Ectodermal cell (in vitro differentiated cells): ENCODE measurements around the gene POLRMT.

Source experiments
- H3K27ac ChIP-seq: 2 replicates; pipeline ENCODE4 v1.7.0; 2013; ENCODE audit warnings: mild to moderate bottlenecking, low read depth, low read length; ENCODE audit not compliant: insufficient read depth, poor library complexity, severe bottlenecking
- H3K27me3 ChIP-seq: 2 replicates; pipeline ENCODE4 v1.7.0; 2013; ENCODE audit warnings: mild to moderate bottlenecking, low read length; ENCODE audit not compliant: insufficient read depth, control insufficient read depth, poor library complexity, severe bottlenecking
- H3K36me3 ChIP-seq: one replicate; pipeline ENCODE4 v1.7.0; 2013; ENCODE audit warnings: low read length; ENCODE audit not compliant: control insufficient read depth, insufficient read depth
- H3K4me1 ChIP-seq: one replicate; pipeline ENCODE4 v1.7.0; 2013; ENCODE audit warnings: low read length; ENCODE audit not compliant: control insufficient read depth, insufficient read depth
- H3K4me3 ChIP-seq: 2 replicates; pipeline ENCODE4 v1.7.0; 2013; ENCODE audit warnings: low read depth, low read length, control low read depth; ENCODE audit not compliant: insufficient read depth
- H3K9me3 ChIP-seq: 2 replicates; pipeline ENCODE4 v1.7.0; 2013; ENCODE audit warnings: mild to moderate bottlenecking, low read length, moderate library complexity; ENCODE audit not compliant: control insufficient read depth
- WGBS, 2 experiments: methylation state at CpG; one replicate each; pipeline ENCODE4 v1.1.7; 2013; ENCODE audit warnings: missing lambda C conversion rate in 2 of 2; 5-methylcytosine and 5-hydroxymethylcytosine counted together

POLRMT gene

GRCh38 chr19:662207-662961 lies 29.0 kb upstream of the POLRMT start:
- Histone ChIP-seq H3K4me1 (peaks cover 19% of the 10 kb centered on the region), H3K4me3 (peak overlapping the region; percentile 81), H3K27me3 (no peaks in the 10 kb centered on the region), H3K36me3 (no peaks in the 10 kb centered on the region), H3K9me3 (no peaks in the 10 kb centered on the region), H3K27ac (no peak overlapping the region)
- 1% methylated on average over 81 of the region's 81 CpGs for WGBS, 2 experiments

GRCh38 chr19:661427-662196 lies 28.3 kb upstream of the POLRMT start:
- Histone ChIP-seq H3K4me1 (peaks cover 19% of the 10 kb centered on the region), H3K9me3 (no peaks in the 10 kb centered on the region), H3K27ac (no peak overlapping the region), H3K36me3 (no peaks in the 10 kb centered on the region), H3K4me3 (peak overlapping the region; percentile 81), H3K27me3 (no peaks in the 10 kb centered on the region)
- 50 to 55% methylated on average over 31 of the region's 31 CpGs for whole genome bisulfite sequencing, 2 experiments

GRCh38 chr19:660793-661426 lies 27.6 kb upstream of the POLRMT start:
- Histone ChIP-seq H3K9me3 (no peaks in the 10 kb centered on the region), H3K4me1 (peaks cover 19% of the 10 kb centered on the region), H3K36me3 (no peaks in the 10 kb centered on the region), H3K4me3 (peak overlapping the region; percentile 81), H3K27me3 (no peaks in the 10 kb centered on the region), H3K27ac (no peak overlapping the region)
- WGBS, 2 experiments = 90 to 91% methylated on average over 20 of the region's 20 CpGs

GRCh38 chr19:658916-659839 lies 25.8 kb upstream of the POLRMT start:
- WGBS, 2 experiments = 92 to 93% methylated on average over 50 of the region's 50 CpGs
- Histone ChIP-seq H3K9me3 (no peaks in the 10 kb centered on the region), H3K27ac (no peak overlapping the region), H3K4me3 (no peak overlapping the region), H3K4me1 (peaks cover 19% of the 10 kb centered on the region), H3K36me3 (no peaks in the 10 kb centered on the region), H3K27me3 (no peaks in the 10 kb centered on the region)

- no peak overlapping the region for H3K4me3 ChIP-seq
- H3K4me1 ChIP-seq = peaks cover 19% of the 10 kb centered on the region
- H3K9me3 ChIP-seq = no peaks in the 10 kb centered on the region
- H3K27ac ChIP-seq = no peak overlapping the region
- 94 to 95% methylated on average over 33 of the region's 33 CpGs for WGBS, 2 experiments
- no peaks in the 10 kb centered on the region for H3K36me3 ChIP-seq
- no peaks in the 10 kb centered on the region for H3K27me3 ChIP-seq
Measured at GRCh38 chr19:658059-658839, 24.9 kb upstream of the POLRMT start.

GRCh38 chr19:657611-658010 lies 24.3 kb upstream of the POLRMT start:
- Histone ChIP-seq H3K27me3 (no peaks in the 10 kb centered on the region), H3K4me1 (peaks cover 19% of the 10 kb centered on the region), H3K4me3 (no peak overlapping the region), H3K36me3 (no peaks in the 10 kb centered on the region), H3K27ac (no peak overlapping the region), H3K9me3 (no peaks in the 10 kb centered on the region)
- 90 to 93% methylated on average over 19 of the region's 19 CpGs for WGBS, 2 experiments

- H3K27ac ChIP-seq = no peak overlapping the region
- peaks cover 18% of the 10 kb centered on the region for H3K4me1 ChIP-seq
- H3K27me3 ChIP-seq = no peaks in the 10 kb centered on the region
- H3K9me3 ChIP-seq = no peaks in the 10 kb centered on the region
- WGBS, 2 experiments = 93 to 94% methylated on average over 43 of the region's 43 CpGs
- H3K36me3 ChIP-seq = peaks cover 5% of the 10 kb centered on the region
- H3K4me3 ChIP-seq = no peak overlapping the region
Measured at GRCh38 chr19:656751-657559, 23.6 kb upstream of the POLRMT start.

- Histone ChIP-seq H3K9me3 (no peaks in the 10 kb centered on the region), H3K27me3 (no peaks in the 10 kb centered on the region), H3K36me3 (peaks cover 15% of the 10 kb centered on the region), H3K4me3 (no peak overlapping the region), H3K4me1 (peaks cover 5% of the 10 kb centered on the region), H3K27ac (no peak overlapping the region)
- 94 to 96% methylated on average over 17 of the region's 17 CpGs for WGBS, 2 experiments
Measured at GRCh38 chr19:655691-656090, 22.4 kb upstream of the POLRMT start.
